HepG2 (cell line): ENCODE data around the gene AQP5. TPM values are rescaled to one million over a fixed set of nuclear protein-coding genes. Genes with fewer than 3 reads are reported as not detected.

ENCODE experiments used
- ATAC-seq: fragments of 200-7000 bp; cut with Tn5 transposase; 3 replicates; pipeline ENCODE4 v1.9.1; 2020; ENCODE audit warnings: mild to moderate bottlenecking, moderate library complexity
- BruUV-seq: library from RNA; stranded (reverse); fragments of 400-500 nt; replicated peaks from 2 replicates; lab custom pipeline; 2021; lab: Mats Ljungman, UMichigan
- CTCF ChIA-PET: fragments of 300-600 bp; formaldehyde crosslinking; extraction: SDS; loops from one replicate; lab custom pipeline; 2021; ENCODE audit warnings: low total read pairs, inconsistent platforms, low intra/inter-chr PET ratio; lab: Yijun Ruan, JAX
- POLR2A ChIA-PET: fragments of 350-600 bp; sonication (Branson Sonifier 250); formaldehyde crosslinking; loops from one replicate; lab custom pipeline; 2020; ENCODE audit warnings: antibody characterized with exemption, inconsistent platforms; lab: Yijun Ruan, JAX
- DNase-seq: peaks from one replicate; pipeline ENCODE4 v3.0.0-alpha.2; 2015; ENCODE audit warnings: low spot score
- FAIRE-seq: peaks from 3 replicates; lab custom pipeline; 2011; peaks lifted over from hg19 to GRCh38; lab: Jason Lieb, UNC
- H2AFZ ChIP-seq: one replicate; pipeline ENCODE4 v1.6.1; 2011; ENCODE audit warnings: low read length, inconsistent platforms
- H3K27ac ChIP-seq: fragments of 300-600 bp; 3 replicates; pipeline ENCODE4 v1.8.0; 2011; ENCODE audit warnings: mixed run types, mild to moderate bottlenecking, mixed read lengths, low read length, inconsistent platforms; ENCODE audit not compliant: insufficient read depth; ENCODE audit errors: extremely low read length
- H3K27me3 ChIP-seq, 2 experiments: fragments of 200-600 bp in 1 of 2; 2 replicates in 1 of 2; 3 replicates in 1 of 2; pipeline versions ENCODE4 v1.6.0 to v1.8.0; 2011; ENCODE audit warnings: low read length in 2 of 2, mild to moderate bottlenecking in 2 of 2, moderate library complexity in 2 of 2, inconsistent platforms in 1 of 2; ENCODE audit not compliant: insufficient read depth in 2 of 2, control insufficient read depth in 1 of 2
- H3K36me3 ChIP-seq, 2 experiments: fragments of 200-600 bp in 1 of 2; replicated peaks in 1 of 2; 2 replicates in 1 of 2; 3 replicates in 1 of 2; pipeline versions ENCODE4 v1.5.1 to v1.8.0; 2011; ENCODE audit warnings: low read length in 2 of 2, inconsistent platforms in 1 of 2; ENCODE audit not compliant: insufficient read depth in 2 of 2, control insufficient read depth in 1 of 2
- H3K4me1 ChIP-seq: 2 replicates; pipeline ENCODE4 v1.5.1; 2012; ENCODE audit warnings: low read length, inconsistent platforms; ENCODE audit not compliant: insufficient read depth
- H3K4me2 ChIP-seq: 2 replicates; pipeline ENCODE4 v1.6.0; 2011; ENCODE audit warnings: low read depth, low read length, inconsistent platforms
- H3K4me3 ChIP-seq, 3 experiments: fragments of 200-600 bp in 1 of 3; sonication (generic), shearing (Covaris generic) in 1 of 3; replicated peaks in 1 of 3; 2 replicates each; pipeline ENCODE4 v1.5.1; 2011 to 2016; ENCODE audit warnings: low read length in 3 of 3, inconsistent platforms in 2 of 3, low read depth in 2 of 3, mild to moderate bottlenecking in 2 of 3, control low read depth in 1 of 3, mixed read lengths in 1 of 3; ENCODE audit not compliant: insufficient read depth in 1 of 3
- H3K79me2 ChIP-seq: one replicate; pipeline ENCODE4 v1.6.1; 2011; ENCODE audit warnings: low read length, inconsistent platforms; ENCODE audit not compliant: insufficient read depth
- H3K9ac ChIP-seq: 2 replicates; pipeline ENCODE4 v1.6.0; 2011; ENCODE audit warnings: mild to moderate bottlenecking, low read depth, low read length, inconsistent platforms; ENCODE audit not compliant: insufficient read depth
- H3K9me3 ChIP-seq: 2 replicates; pipeline ENCODE4 v1.5.1; 2012; ENCODE audit warnings: mild to moderate bottlenecking, low read length
- H4K20me1 ChIP-seq: 2 replicates; pipeline ENCODE4 v1.6.0; 2011; ENCODE audit warnings: inconsistent platforms, mild to moderate bottlenecking, low read length, moderate library complexity; ENCODE audit not compliant: insufficient read depth
- ADNP ChIP-seq: sonication (generic); formaldehyde crosslinking; IDR thresholded peaks from 2 replicates; pipeline ENCODE4 v1.4.0; 2020; ENCODE audit warnings: missing genetic modification reagents
- GLMP ChIP-seq: sonication (generic); formaldehyde crosslinking; IDR thresholded peaks from 2 replicates; pipeline ENCODE4 v1.9.0; 2021; ENCODE audit warnings: missing genetic modification reagents, mild to moderate bottlenecking, borderline replicate concordance
- LRRFIP1 ChIP-seq: sonication (generic); formaldehyde crosslinking; conservative IDR thresholded peaks from 2 replicates; pipeline ENCODE4 v1.4.0; 2020; ENCODE audit warnings: missing genetic modification reagents
- MBNL3 ChIP-seq: fragments of 250-450 bp; sonication (Bioruptor Pico); conservative IDR thresholded peaks from 2 replicates; pipeline ENCODE4 v1.8.0; 2022; ENCODE audit warnings: mild to moderate bottlenecking, inconsistent platforms
- NCOR1 ChIP-seq: fragments of 200-600 bp; sonication (generic); IDR thresholded peaks from 2 replicates; pipeline ENCODE4 v1.7.0; 2017; ENCODE audit warnings: antibody characterized with exemption, low read length, borderline replicate concordance
- RBM22 ChIP-seq: fragments of 200-400 bp; formaldehyde crosslinking; optimal IDR thresholded peaks from 2 replicates; pipeline ENCODE3; 2017; ENCODE audit warnings: mild to moderate bottlenecking, low read length, moderate library complexity
- ZBTB4 ChIP-seq: sonication (generic); formaldehyde crosslinking; IDR thresholded peaks from 2 replicates; pipeline ENCODE4 v1.4.0; 2020; ENCODE audit warnings: missing genetic modification reagents, mild to moderate bottlenecking, borderline replicate concordance
- ZNF225 ChIP-seq: sonication (generic); formaldehyde crosslinking; IDR thresholded peaks from 2 replicates; pipeline ENCODE4 v1.4.0; 2020; ENCODE audit warnings: mild to moderate bottlenecking, missing genetic modification reagents
- ZNF619 ChIP-seq: sonication (generic); formaldehyde crosslinking; IDR thresholded peaks from 2 replicates; pipeline ENCODE4 v1.4.0; 2020; ENCODE audit warnings: mild to moderate bottlenecking, missing genetic modification reagents
- ZNF644 ChIP-seq: IDR thresholded peaks from 2 replicates; pipeline ENCODE4 v1.6.1; 2016; ENCODE audit warnings: low read depth
- ZNF770 ChIP-seq: sonication (generic); formaldehyde crosslinking; IDR thresholded peaks from 2 replicates; pipeline ENCODE4 v1.5.0; 2020; ENCODE audit warnings: mild to moderate bottlenecking, missing genetic modification reagents
- WGBS: methylation state at CpG from one replicate; pipeline ENCODE4 v1.1.6; 2017; ENCODE audit warnings: low lambda C conversion rate; 5-methylcytosine and 5-hydroxymethylcytosine counted together
- in situ Hi-C: cut with HindIII; loops from 2 replicates; pipeline ENCODE4 v1.10.0; 2017; ENCODE audit warnings: low pct_unique_long_range_greater_than_20kb; ENCODE audit not compliant: extremely low pct_ligation_motif_present
- intact Hi-C: fragments of 100-400 bp; cut with micrococcal nuclease; formaldehyde crosslinking; loops from one replicate; pipeline ENCODE4 v1.10.0; 2022; ENCODE audit not compliant: unreplicated experiment
- polyA plus RNA-seq, 8 experiments: library from polyadenylated mRNA; depleted of rRNA in 3 of 8; stranded (reverse) in 7 of 8; unstranded in 1 of 8; fragments of >200 nt; fragmentation: Illumina TruSeq in 4 of 8; extraction: Trizol in 4 of 8; gene quantifications; 2 replicates each; pipeline versions ENCODE4 v1.2.1 to v1.2.3, GENCODE V29; 2011 to 2016; ENCODE audit warnings: low read depth in 4 of 8, missing spikeins in 1 of 8, mixed read lengths in 1 of 8; ENCODE audit not compliant: insufficient read depth in 1 of 8
- total RNA-seq, 5 experiments: library from RNA; depleted of rRNA; stranded (reverse); fragments of >200 nt; fragmentation: Illumina TruSeq; extraction: Trizol; gene quantifications; 2 replicates each; pipeline ENCODE4 v1.2.3, GENCODE V29; 2016; ENCODE audit warnings: low read depth in 1 of 5
- TF ChIP-seq, protein P1 (sequence below): IDR thresholded peaks from 2 replicates; pipeline ENCODE4 v1.6.1; 2016; ENCODE audit warnings: missing compliant biosample characterization, missing genetic modification reagents, borderline replicate concordance

Gene AQP5
- total and polyA plus RNA-seq, 2 of the 13 experiments (the other 11 are each of a cell fraction or from before 2014, with no cell fraction given) = not detected

DNA sequence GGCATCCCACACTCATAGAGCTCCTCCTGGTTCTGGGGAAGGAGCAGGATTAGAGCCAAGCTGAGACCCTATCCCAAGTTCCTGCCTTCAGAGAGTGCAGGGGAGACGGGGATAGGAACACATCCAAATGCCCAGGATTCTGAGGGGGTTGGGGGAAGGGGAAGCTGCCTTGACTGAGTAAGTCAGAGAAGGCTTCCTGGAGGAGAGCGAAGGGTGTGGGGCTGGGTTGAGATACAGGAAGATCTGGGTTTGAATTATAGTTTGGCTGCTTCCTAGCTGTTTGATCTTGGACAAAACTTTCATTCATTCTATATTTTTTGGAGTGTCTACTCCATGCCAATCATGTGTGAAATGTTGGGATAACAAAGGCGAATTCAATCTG, 19.2 kb upstream of the AQP5 start (continued):
- TF ChIP-seq LRRFIP1 (no peak), ZNF770 (no peak)

DNA sequence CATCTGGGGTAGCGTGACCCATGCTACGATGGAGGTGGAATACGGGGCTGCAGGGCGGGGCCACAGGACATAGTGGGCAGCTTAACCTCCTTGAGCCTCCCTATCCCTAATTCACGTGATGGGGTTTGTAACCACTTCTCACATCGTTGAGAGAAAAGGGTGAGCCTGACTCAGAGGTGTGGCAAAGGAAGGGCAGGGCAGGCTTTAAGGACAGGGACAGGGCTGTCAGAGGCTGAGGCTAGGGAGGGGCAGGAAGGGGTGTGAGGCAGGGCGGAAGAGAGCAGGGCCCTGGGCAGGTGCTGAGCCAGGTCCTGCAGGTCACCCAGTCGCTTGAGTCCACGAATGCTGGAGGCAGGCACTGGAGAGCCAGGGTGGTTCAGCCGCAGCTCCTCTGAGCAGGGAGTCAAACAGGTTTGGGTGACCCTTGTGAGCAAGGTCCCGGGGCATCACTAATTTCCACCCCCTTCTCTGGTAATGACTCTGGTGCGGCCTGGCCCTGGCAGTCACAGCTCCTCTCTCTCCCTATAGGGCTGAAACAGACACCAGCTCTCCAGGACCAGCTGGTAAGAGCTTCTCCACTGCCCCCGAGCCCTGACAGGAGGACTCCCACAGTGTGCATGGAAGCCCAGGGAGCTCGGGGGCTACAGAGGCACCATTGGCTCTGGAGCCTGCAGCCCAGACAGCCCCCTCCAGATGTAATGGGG, 18.6 kb upstream of the AQP5 start:
- peaks cover 29% of the 10 kb centered on the region for H3K4me1 ChIP-seq
- no peak overlapping the region for H3K4me3 ChIP-seq
- H2AFZ ChIP-seq = no peak overlapping the region
- FAIRE-seq (no peak), ATAC-seq (no peak), DNase-seq (no peak)
- no peak overlapping the region for H3K4me2 ChIP-seq
- no peaks in the 10 kb centered on the region for H3K9me3 ChIP-seq
- no peaks in the 10 kb centered on the region for H3K36me3 ChIP-seq
- ChIA-PET CTCF (no interaction called here), POLR2A (no interaction called here)
- intact Hi-C loops = loop anchor here (10.0 kb wide), 1 partner anchor 78 kb away; no protein-coding TSS in a partner anchor
- in situ Hi-C loops = loop anchor here (5.0 kb wide), 1 partner anchor 76 kb away; no protein-coding TSS in a partner anchor
- BruUV-seq = no TSS peak
- peaks cover 3 to 9% of the 10 kb centered on the region in 2 experiments; a peak in 3 of 5 replicates for H3K27me3 ChIP-seq
- no peaks in the 10 kb centered on the region for H3K79me2 ChIP-seq
- no peak overlapping the region for H3K9ac ChIP-seq
- no peak overlapping the region for H3K27ac ChIP-seq
- no peaks in the 10 kb centered on the region for H4K20me1 ChIP-seq
- 54% methylated on average over 10 of the region's 14 CpGs for WGBS
- TF ChIP-seq ZNF225 (CRISPR knock-in tag) = no peak
- TF ChIP-seq GLMP (CRISPR knock-in tag) = no peak
- TF ChIP-seq, protein P1, sequence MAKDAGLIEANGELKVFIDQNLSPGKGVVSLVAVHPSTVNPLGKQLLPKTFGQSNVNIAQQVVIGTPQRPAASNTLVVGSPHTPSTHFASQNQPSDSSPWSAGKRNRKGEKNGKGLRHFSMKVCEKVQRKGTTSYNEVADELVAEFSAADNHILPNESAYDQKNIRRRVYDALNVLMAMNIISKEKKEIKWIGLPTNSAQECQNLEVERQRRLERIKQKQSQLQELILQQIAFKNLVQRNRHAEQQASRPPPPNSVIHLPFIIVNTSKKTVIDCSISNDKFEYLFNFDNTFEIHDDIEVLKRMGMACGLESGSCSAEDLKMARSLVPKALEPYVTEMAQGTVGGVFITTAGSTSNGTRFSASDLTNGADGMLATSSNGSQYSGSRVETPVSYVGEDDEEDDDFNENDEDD (CRISPR knock-in tag) = no peak
- TF ChIP-seq ZNF619 (CRISPR knock-in tag) = no peak
- TF ChIP-seq ZNF644 (CRISPR knock-in tag) = no peak
- TF ChIP-seq MBNL3 (CRISPR knock-in tag) = no peak
- no peak for TF ChIP-seq RBM22
- TF ChIP-seq NCOR1 = no peak
- TF ChIP-seq ADNP (CRISPR knock-in tag) = no peak
- no peak for TF ChIP-seq ZBTB4
